Measurements from ENCODE around the gene LRRC4.

- TF ChIP-seq EZH2 (IDR thresholded peaks at IDR 0.05; ENCODE audit: low read length, unreplicated experiment) (no peak), CTCF (conservative IDR thresholded peaks at IDR 0.05; ENCODE audit: low read depth, low read length) (no peak), EZH2phosphoT487 (IDR thresholded peaks at IDR 0.05; ENCODE audit: borderline replicate concordance, low read length) (no peak)
These were observed 26.1 kb downstream of the LRRC4 start for GRCh38 chr7:128005117-128005516.
